ENCODE measurements around the gene NENF. TPM values are rescaled to one million over a fixed set of nuclear protein-coding genes. Genes with fewer than 3 reads are reported as not detected.
A peak's percentile ranks its signal among the peaks of the same experiment; 100 is the strongest.

The NENF gene
- total RNA-seq, 2 donors from 2014 or later: 56.8 to 134 TPM

DNA sequence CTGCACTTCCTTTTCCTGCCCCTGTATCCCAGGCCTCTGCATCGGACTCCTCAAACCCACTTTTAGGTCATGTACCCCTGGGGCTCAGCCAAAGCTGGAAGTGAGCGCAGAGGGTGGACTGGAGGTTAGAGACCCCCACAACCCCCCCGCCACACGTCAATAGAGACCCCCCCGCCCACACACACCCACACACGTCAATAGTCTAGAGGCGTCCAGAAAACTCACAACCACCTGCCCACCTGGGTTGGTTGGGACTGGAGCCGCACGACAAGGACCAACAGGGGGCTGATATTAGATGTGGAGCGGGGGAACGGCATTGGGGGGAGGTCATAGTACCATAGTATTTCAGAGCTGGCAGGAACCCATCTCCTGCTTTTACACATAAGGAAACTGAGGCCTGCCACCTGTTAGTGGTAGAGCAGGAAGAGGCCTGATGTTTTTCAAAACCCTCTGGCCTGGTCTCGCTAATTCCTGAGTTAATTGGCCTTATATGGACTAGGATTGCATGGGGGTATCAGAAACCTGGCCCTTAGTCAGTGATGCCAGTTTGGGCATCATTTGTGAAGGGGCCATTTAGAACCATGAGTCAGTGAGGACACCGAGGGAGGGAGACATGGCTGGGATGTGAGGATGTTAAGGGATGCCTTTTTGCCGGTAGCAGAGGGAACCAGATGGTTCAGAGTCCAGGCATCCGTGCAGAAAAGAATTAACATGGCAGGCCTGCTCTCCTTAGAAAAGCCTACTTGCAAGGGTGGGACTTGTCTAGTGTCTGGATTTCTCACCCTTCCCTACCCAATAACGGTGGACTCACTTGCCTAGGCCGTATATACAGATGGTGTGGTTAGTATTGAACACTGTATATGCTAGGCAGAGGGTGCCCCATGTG lies 1.1 kb downstream of the NENF start:
- peak overlapping the region; percentile 85 to 92 for H3K27ac ChIP-seq

GRCh38 chr1:212434992-212435391 lies 2.3 kb downstream of the NENF start:
- H3K9me3 ChIP-seq: no peaks in the 10 kb centered on the region
- H3K36me3 ChIP-seq: no peaks in the 10 kb centered on the region
- no peak overlapping the region for H3K27ac ChIP-seq
- no peak for TF ChIP-seq CTCF (IDR thresholded peaks at IDR 0.05)
- H3K4me3 ChIP-seq: no peak overlapping the region
- peaks cover 0 to 9% of the 10 kb centered on the region in 2 donors for H3K4me1 ChIP-seq
- DNase-seq (ENCODE audit: low spot score): no peak
- H3K27me3 ChIP-seq: no peaks in the 10 kb centered on the region

More for the DNA sequence above, 1.1 kb downstream of the NENF start:
- Histone ChIP-seq H3K36me3 (no peaks in the 10 kb centered on the region), H3K4me1 (peaks cover 0 to 9% of the 10 kb centered on the region in 2 donors), H3K4me3 (peak overlapping the region; percentile 74 to 84), H3K9me3 (no peaks in the 10 kb centered on the region), H3K27me3 (no peaks in the 10 kb centered on the region)
- no peak for TF ChIP-seq CTCF (IDR thresholded peaks at IDR 0.05)
- DNase-seq (ENCODE audit: low spot score): no peak

GRCh38 chr1:212437179-212437798 lies 4.6 kb downstream of the NENF start:
- Histone ChIP-seq H3K36me3 (no peaks in the 10 kb centered on the region), H3K27ac (no peak overlapping the region), H3K9me3 (no peaks in the 10 kb centered on the region), H3K4me1 (peaks cover 0 to 9% of the 10 kb centered on the region in 2 donors), H3K4me3 (no peak overlapping the region), H3K27me3 (no peaks in the 10 kb centered on the region)
- no peak for DNase-seq (ENCODE audit: low spot score)
- TF ChIP-seq CTCF (IDR thresholded peaks at IDR 0.05): no peak

DNA sequence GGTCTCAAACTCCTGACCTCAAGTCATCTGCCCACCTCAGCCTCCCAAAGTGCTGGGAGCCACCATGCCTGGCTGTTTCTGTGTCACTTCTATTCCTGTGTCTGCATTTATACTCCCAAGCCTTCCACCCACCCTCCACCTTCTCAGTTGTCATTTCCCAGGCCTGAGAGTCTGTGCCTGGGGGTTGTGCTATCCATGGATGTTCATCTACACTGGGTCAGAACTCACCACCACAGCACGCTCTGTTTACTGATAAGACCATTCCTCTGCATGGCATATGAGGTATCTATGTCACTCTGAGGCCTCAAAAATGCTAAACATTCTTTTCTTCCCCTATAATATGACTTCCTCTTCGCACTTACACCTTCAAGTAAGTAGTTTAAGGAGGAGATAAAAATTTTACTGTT lies 6.1 kb downstream of the NENF start:
- DNase-seq (ENCODE audit: low spot score): no peak
- no peak for TF ChIP-seq CTCF (IDR thresholded peaks at IDR 0.05)
- no peak overlapping the region for H3K27ac ChIP-seq
- peaks cover 0 to 3% of the 10 kb centered on the region in 2 donors for H3K4me1 ChIP-seq
- H3K36me3 ChIP-seq: no peaks in the 10 kb centered on the region
- H3K9me3 ChIP-seq: no peaks in the 10 kb centered on the region
- H3K27me3 ChIP-seq: no peaks in the 10 kb centered on the region
- H3K4me3 ChIP-seq: no peak overlapping the region

- TF ChIP-seq CTCF (IDR thresholded peaks at IDR 0.05): no peak
These were observed 7.7 kb downstream of the NENF start for GRCh38 chr1:212440419-212440818.

More at GRCh38 chr1:212440419-212440818, 7.7 kb downstream of the NENF start:
- H3K27ac ChIP-seq: no peak overlapping the region
- H3K36me3 ChIP-seq: peaks cover 10% of the 10 kb centered on the region
- H3K9me3 ChIP-seq: no peaks in the 10 kb centered on the region
- H3K4me1 ChIP-seq: no peaks in the 10 kb centered on the region
- H3K27me3 ChIP-seq: no peaks in the 10 kb centered on the region
- H3K4me3 ChIP-seq: no peak overlapping the region
- DNase-seq (ENCODE audit: low spot score): no peak
